Sigmoid colon (tissue), 7 donors: Measurements from ENCODE around the gene HOXC5. TPM values are rescaled to one million over a fixed set of nuclear protein-coding genes. Genes with fewer than 3 reads are reported as not detected.

ENCODE experiments used
- DNase-seq: peaks from one replicate; pipeline ENCODE4 v3.0.0-alpha.2; 2019
- H3K27ac ChIP-seq, 4 donors: fragments of 200-600 bp; sonication (generic); one replicate each; pipeline ENCODE4 v1.5.1; 2016 to 2019; ENCODE audit warnings: mild to moderate bottlenecking in 1 of 4
- H3K27me3 ChIP-seq, 3 donors: fragments of 200-600 bp; sonication (generic); one replicate each; pipeline ENCODE4 v1.5.1; 2019; ENCODE audit warnings: mild to moderate bottlenecking in 1 of 3
- H3K36me3 ChIP-seq, 4 donors: fragments of 200-600 bp; sonication (generic); one replicate each; pipeline ENCODE4 v1.5.1; 2016 to 2019
- H3K4me1 ChIP-seq, 4 donors: fragments of 200-600 bp; sonication (generic); one replicate each; pipeline ENCODE4 v1.5.1; 2017 to 2019
- H3K4me3 ChIP-seq, 4 donors: fragments of 200-600 bp; sonication (generic); one replicate each; pipeline ENCODE4 v1.5.1; 2017 to 2019; ENCODE audit warnings: mild to moderate bottlenecking in 2 of 4, moderate library complexity in 1 of 4
- H3K9me3 ChIP-seq, 4 donors: fragments of 200-600 bp in 3 of 4; sonication (generic) in 3 of 4; one replicate each; pipeline versions ENCODE4 v1.5.1 to v1.6.1; 2013 to 2019
- CTCF ChIP-seq, 4 experiments: fragments of 450-650 bp in 3 of 4; fragments of 200-600 bp in 1 of 4; IDR thresholded peaks; one replicate each; pipeline ENCODE4 v1.5.1; 2016 to 2019; ENCODE audit warnings: antibody characterized with exemption in 4 of 4, mild to moderate bottlenecking in 3 of 4, moderate library complexity in 2 of 4
- EP300 ChIP-seq, 4 donors: sonication (generic); formaldehyde crosslinking; IDR thresholded peaks; one replicate each; pipeline ENCODE4 v1.6.1; 2017; ENCODE audit warnings: antibody characterized with exemption in 4 of 4
- POLR2A ChIP-seq, 2 donors: fragments of 450-650 bp; IDR thresholded peaks; one replicate each; pipeline ENCODE4 v1.6.1; 2016; ENCODE audit warnings: antibody characterized with exemption in 2 of 2, mild to moderate bottlenecking in 2 of 2, moderate library complexity in 2 of 2
- POLR2AphosphoS5 ChIP-seq, 4 donors: sonication (generic); formaldehyde crosslinking; IDR thresholded peaks; one replicate each; pipeline ENCODE4 v1.6.1; 2017; ENCODE audit warnings: antibody characterized with exemption in 4 of 4
- WGBS, 2 donors: extraction: QIAGEN DNeasy Blood & Tissue Kit; methylation state at CpG; one replicate each; pipeline ENCODE4 v1.1.7; 2013; 5-methylcytosine and 5-hydroxymethylcytosine counted together
- intact Hi-C: fragments of 100-400 bp; cut with DNase I; formaldehyde crosslinking; loops from one replicate; pipeline ENCODE4 v1.15.1; 2023
- polyA plus RNA-seq, 3 donors: library from polyadenylated mRNA; stranded (reverse); fragments of 200-250 nt; gene quantifications; one replicate each; pipeline ENCODE4 v1.2.3, GENCODE V29; 2013
- total RNA-seq, 4 donors: library from RNA; depleted of rRNA; stranded (reverse); fragments of >200 nt; gene quantifications; one replicate each; pipeline ENCODE4 v1.1.0, GENCODE V29; 2016
- donor health status: healthy with polysubstance abuse.
- donor health status: Bipolar disorder and iron deficiency.
- donor health status: healthy.

The HOXC5 gene
- total and polyA plus RNA-seq, 7 donors: 0.03 to 1.4 TPM; not detected in 5

DNA sequence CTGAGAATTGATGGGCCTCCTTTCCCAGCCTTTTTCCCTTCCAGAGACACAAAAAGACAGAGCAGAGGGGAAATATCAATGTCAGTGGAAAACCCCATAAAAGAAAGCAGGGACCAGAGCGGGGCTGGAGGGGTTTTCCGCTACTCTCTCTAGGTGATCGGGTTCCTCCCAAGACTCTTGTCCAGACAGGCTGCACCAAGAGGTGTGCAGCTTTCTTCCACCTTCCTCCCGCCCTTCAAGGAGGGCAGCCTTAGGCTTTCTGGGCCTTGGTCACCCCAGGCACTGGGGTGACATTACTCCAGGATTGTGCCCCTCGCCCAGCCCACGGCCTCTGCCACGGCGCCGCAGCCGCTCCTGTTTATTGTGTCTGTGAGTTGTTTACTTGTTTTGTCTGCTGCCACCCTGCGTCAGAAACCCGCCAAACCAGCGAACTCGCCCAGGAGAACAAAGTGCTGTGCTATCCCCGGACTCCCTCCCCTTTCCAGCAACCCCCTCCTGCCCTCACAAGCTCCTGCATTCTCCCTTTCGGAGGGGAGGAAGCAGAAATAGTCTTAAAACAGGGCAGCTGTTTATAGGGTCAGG, 11.3 kb upstream of the HOXC5 start:
- Histone ChIP-seq H3K4me1 (peaks cover 0 to 35% (median 27%) of the 10 kb centered on the region in 4 donors), H3K27me3 (peaks cover 61 to 100% (median 100%) of the 10 kb centered on the region in 3 donors), H3K27ac (no peak overlapping the region), H3K36me3 (no peaks in the 10 kb centered on the region), H3K9me3 (no peaks in the 10 kb centered on the region), H3K4me3 (no peak overlapping the region)
- no peak for TF ChIP-seq CTCF (IDR thresholded peaks at IDR 0.05)
- no peak for TF ChIP-seq POLR2A (IDR thresholded peaks at IDR 0.05)
- no peak for TF ChIP-seq EP300 (IDR thresholded peaks at IDR 0.05)
- no peak for TF ChIP-seq POLR2AphosphoS5 (IDR thresholded peaks at IDR 0.05)
- intact Hi-C loops: no loop called here
- DNase-seq: no peak
- WGBS, 2 donors: 12 to 21% methylated on average over 16 of the region's 16 CpGs

DNA sequence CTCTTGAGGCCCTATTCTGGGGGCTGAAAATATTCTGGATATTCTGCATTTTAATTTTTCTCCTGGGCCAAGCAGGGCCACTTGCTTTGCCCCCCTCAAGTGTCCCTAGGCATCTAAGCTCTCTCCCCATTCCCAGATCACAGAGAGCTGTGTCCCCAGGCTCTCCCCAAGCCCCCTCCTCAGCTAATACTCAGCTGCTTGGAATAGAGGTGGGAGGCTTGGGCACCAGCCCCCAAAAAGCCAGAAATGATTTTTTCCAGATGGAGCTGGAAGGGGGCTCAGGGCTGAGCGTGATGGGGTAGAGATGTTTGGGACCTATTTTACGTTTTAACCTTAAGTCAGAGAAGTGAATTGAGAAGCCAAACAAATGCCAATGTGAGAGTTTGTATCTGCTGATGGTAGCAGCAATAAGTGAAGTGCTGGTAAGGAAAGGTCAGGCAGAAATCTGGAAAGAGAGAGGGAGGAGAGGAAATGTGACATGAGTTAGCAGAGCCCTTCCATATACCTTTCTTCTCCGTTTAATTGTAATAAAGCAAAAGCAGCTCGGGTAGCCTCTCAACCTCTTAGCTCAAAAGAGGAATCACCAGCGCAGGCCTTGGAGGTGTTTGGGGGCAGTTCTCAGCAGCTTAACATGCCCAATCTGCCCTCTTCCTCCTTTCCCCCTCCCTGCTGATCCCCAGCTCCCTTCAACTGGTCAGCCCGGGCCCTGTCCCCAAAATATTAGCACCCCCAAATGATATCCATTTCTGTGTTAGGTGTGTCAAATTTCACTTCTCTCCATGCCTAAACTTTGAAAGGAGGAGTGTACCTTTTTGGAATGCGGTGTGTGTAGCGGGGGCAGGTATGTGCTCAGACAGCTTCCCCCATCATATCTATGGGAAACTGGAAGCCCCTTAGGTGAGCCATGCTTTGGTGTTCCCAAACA, 9.6 kb upstream of the HOXC5 start:
- Histone ChIP-seq H3K36me3 (no peaks in the 10 kb centered on the region), H3K27me3 (peaks cover 60 to 100% (median 100%) of the 10 kb centered on the region in 3 donors), H3K27ac (no peak overlapping the region), H3K4me3 (no peak overlapping the region), H3K9me3 (no peaks in the 10 kb centered on the region), H3K4me1 (peaks cover 0 to 18% (median 14%) of the 10 kb centered on the region in 4 donors)
- intact Hi-C loops: no loop called here
- no peak for DNase-seq
- WGBS, 2 donors: 33 to 34% methylated on average over 8 of the region's 8 CpGs
- TF ChIP-seq POLR2AphosphoS5 (IDR thresholded peaks at IDR 0.05) (no peak), POLR2A (IDR thresholded peaks at IDR 0.05) (no peak), CTCF (IDR thresholded peaks at IDR 0.05) (no peak), EP300 (IDR thresholded peaks at IDR 0.05) (no peak)

- intact Hi-C loops: no loop called here
- DNase-seq: no peak
- no peak overlapping the region for H3K4me3 ChIP-seq
- peaks cover 60 to 100% (median 100%) of the 10 kb centered on the region in 3 donors for H3K27me3 ChIP-seq
- H3K4me1 ChIP-seq: peaks cover 0 to 17% (median 11%) of the 10 kb centered on the region in 4 donors
- TF ChIP-seq CTCF (IDR thresholded peaks at IDR 0.05) (no peak), POLR2A (IDR thresholded peaks at IDR 0.05) (no peak), POLR2AphosphoS5 (IDR thresholded peaks at IDR 0.05) (no peak), EP300 (IDR thresholded peaks at IDR 0.05) (no peak)
- WGBS, 2 donors: 23 to 29% methylated on average over 17 of the region's 17 CpGs
- H3K9me3 ChIP-seq: no peaks in the 10 kb centered on the region
- H3K36me3 ChIP-seq: no peaks in the 10 kb centered on the region
- no peak overlapping the region for H3K27ac ChIP-seq
Observed at GRCh38 chr12:54024127-54024526, 8.7 kb upstream of the HOXC5 start.

DNA sequence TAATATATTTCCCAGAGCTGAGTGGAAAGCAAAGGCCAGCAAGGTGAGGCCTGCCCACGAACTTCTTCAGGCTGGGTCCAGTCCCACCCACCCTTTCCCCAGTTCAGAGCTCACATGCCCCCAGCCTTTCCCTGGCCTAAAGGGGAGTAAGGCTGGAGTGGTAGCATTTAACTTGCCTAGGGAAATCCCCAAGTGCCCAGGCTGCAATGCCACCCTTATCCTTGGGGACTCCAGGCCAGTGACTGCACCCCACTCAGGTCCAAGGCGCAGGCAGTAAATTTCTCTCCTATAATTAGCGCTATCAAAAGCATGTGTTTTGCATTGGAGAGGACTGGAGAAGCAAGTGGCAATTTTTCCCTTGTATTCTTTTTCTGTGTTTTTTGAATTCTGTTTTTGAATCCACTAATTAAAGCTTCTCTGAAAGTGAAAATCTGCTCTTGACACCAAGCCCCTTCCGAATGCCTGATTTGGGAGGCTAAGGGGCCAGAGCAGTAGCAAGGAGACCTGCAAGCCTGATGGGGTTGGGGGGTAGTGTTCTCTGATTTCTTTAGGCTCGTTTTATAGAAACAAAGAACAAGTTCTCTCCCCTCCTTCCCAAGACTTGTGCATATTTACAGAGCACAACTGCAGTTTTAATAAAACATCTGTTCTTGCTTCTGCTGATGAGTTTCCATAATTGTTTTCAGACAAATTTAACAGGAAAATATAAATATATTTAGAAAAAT, 8.1 kb upstream of the HOXC5 start:
- H3K27ac ChIP-seq: no peak overlapping the region
- H3K4me1 ChIP-seq: peaks cover 0 to 17% (median 11%) of the 10 kb centered on the region in 4 donors

More for the DNA sequence above, 8.1 kb upstream of the HOXC5 start:
- Histone ChIP-seq H3K9me3 (no peaks in the 10 kb centered on the region), H3K27me3 (peaks cover 58 to 100% (median 100%) of the 10 kb centered on the region in 3 donors), H3K36me3 (no peaks in the 10 kb centered on the region), H3K4me3 (no peak overlapping the region)
- 30 to 38% methylated on average over 5 of the region's 5 CpGs for WGBS, 2 donors
- intact Hi-C loops: no loop called here
- DNase-seq: no peak
- no peak for TF ChIP-seq POLR2AphosphoS5 (IDR thresholded peaks at IDR 0.05)
- TF ChIP-seq EP300 (IDR thresholded peaks at IDR 0.05): no peak
